Suprapubic skin (tissue), 4 donors: ENCODE data around the gene MYB. TPM values are rescaled to one million over a fixed set of nuclear protein-coding genes. Genes with fewer than 3 reads are reported as not detected.

Experiments
- DNase-seq, 2 donors: peaks; one replicate each; pipeline ENCODE4 v3.0.0-alpha.2; 2019; ENCODE audit warnings: low spot score in 2 of 2
- H3K27ac ChIP-seq: fragments of 200-600 bp; sonication (generic); one replicate; pipeline ENCODE4 v1.5.1; 2019
- H3K27me3 ChIP-seq: fragments of 200-600 bp; sonication (generic); one replicate; pipeline ENCODE4 v1.5.1; 2019
- H3K36me3 ChIP-seq: fragments of 200-600 bp; sonication (generic); one replicate; pipeline ENCODE4 v1.5.1; 2019
- H3K4me1 ChIP-seq: fragments of 200-600 bp; sonication (generic); one replicate; pipeline ENCODE4 v1.5.1; 2019
- H3K4me3 ChIP-seq: fragments of 200-600 bp; sonication (generic); one replicate; pipeline ENCODE4 v1.5.1; 2019; ENCODE audit warnings: mild to moderate bottlenecking
- H3K9me3 ChIP-seq: fragments of 200-600 bp; sonication (generic); one replicate; pipeline ENCODE4 v1.5.1; 2019
- EP300 ChIP-seq: sonication (generic); formaldehyde crosslinking; IDR thresholded peaks from one replicate; pipeline ENCODE4 v1.6.1; 2017; ENCODE audit warnings: antibody characterized with exemption
- POLR2A ChIP-seq, 2 donors: fragments of 450-650 bp; IDR thresholded peaks; one replicate each; pipeline ENCODE4 v1.6.1; 2017; ENCODE audit warnings: antibody characterized with exemption in 2 of 2, mild to moderate bottlenecking in 2 of 2, moderate library complexity in 2 of 2
- POLR2AphosphoS5 ChIP-seq, 3 donors: sonication (generic); formaldehyde crosslinking; IDR thresholded peaks; one replicate each; pipeline ENCODE4 v1.6.1; 2017; ENCODE audit warnings: antibody characterized with exemption in 3 of 3
- WGBS: methylation state at CpG from one replicate; pipeline ENCODE4 v1.1.5; 2018; 5-methylcytosine and 5-hydroxymethylcytosine counted together
- total RNA-seq, 4 donors: library from RNA; depleted of rRNA; stranded (reverse); fragments of >200 nt; gene quantifications; one replicate each; pipeline ENCODE4 v1.1.0, GENCODE V29; 2016
- TF ChIP-seq, protein P1 (sequence below), 2 donors: fragments of 200-600 bp in 1 of 2; fragments of 450-650 bp in 1 of 2; sonication (generic) in 1 of 2; IDR thresholded peaks; one replicate each; pipeline ENCODE4 v1.5.1; 2016 to 2019; ENCODE audit warnings: antibody characterized with exemption in 2 of 2, mild to moderate bottlenecking in 1 of 2, moderate library complexity in 1 of 2

Gene MYB
- total RNA-seq, 4 donors from 2014 or later = 5.1 to 18.0 (median 8.8) TPM

DNA sequence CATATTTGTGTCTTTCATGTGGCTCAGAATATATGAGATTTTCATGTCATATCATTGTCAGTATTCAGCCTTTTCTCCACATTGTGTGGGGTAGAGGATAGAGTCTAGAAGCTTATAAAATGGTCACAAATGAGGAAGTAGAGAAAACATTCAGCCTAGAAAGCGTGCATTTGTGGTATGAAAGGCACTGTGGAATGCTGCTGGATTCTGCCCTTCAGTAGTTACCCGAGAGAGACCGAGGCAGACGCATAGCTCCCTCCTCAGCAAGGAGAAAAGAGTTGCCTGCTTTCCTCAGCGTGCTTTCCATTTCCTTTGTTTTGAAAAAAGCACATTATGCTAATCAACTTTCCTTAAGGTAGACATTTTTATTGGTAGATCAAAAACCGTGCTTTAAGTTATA lies 28.7 kb downstream of the MYB start:
- H3K36me3 ChIP-seq = no peaks in the 10 kb centered on the region
- WGBS = 69% methylated on average over 6 of the region's 6 CpGs
- no peaks in the 10 kb centered on the region for H3K9me3 ChIP-seq
- DNase-seq = no peak
- H3K4me3 ChIP-seq = no peak overlapping the region
- H3K27ac ChIP-seq = no peak overlapping the region
- no peak for TF ChIP-seq EP300
- no peak for TF ChIP-seq POLR2A (IDR thresholded peaks at IDR 0.05)
- no peak for TF ChIP-seq POLR2AphosphoS5 (IDR thresholded peaks at IDR 0.05)
- TF ChIP-seq, protein P1, sequence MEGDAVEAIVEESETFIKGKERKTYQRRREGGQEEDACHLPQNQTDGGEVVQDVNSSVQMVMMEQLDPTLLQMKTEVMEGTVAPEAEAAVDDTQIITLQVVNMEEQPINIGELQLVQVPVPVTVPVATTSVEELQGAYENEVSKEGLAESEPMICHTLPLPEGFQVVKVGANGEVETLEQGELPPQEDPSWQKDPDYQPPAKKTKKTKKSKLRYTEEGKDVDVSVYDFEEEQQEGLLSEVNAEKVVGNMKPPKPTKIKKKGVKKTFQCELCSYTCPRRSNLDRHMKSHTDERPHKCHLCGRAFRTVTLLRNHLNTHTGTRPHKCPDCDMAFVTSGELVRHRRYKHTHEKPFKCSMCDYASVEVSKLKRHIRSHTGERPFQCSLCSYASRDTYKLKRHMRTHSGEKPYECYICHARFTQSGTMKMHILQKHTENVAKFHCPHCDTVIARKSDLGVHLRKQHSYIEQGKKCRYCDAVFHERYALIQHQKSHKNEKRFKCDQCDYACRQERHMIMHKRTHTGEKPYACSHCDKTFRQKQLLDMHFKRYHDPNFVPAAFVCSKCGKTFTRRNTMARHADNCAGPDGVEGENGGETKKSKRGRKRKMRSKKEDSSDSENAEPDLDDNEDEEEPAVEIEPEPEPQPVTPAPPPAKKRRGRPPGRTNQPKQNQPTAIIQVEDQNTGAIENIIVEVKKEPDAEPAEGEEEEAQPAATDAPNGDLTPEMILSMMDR (IDR thresholded peaks at IDR 0.05) = no peak
- no peaks in the 10 kb centered on the region for H3K27me3 ChIP-seq
- H3K4me1 ChIP-seq = peaks cover 7% of the 10 kb centered on the region

DNA sequence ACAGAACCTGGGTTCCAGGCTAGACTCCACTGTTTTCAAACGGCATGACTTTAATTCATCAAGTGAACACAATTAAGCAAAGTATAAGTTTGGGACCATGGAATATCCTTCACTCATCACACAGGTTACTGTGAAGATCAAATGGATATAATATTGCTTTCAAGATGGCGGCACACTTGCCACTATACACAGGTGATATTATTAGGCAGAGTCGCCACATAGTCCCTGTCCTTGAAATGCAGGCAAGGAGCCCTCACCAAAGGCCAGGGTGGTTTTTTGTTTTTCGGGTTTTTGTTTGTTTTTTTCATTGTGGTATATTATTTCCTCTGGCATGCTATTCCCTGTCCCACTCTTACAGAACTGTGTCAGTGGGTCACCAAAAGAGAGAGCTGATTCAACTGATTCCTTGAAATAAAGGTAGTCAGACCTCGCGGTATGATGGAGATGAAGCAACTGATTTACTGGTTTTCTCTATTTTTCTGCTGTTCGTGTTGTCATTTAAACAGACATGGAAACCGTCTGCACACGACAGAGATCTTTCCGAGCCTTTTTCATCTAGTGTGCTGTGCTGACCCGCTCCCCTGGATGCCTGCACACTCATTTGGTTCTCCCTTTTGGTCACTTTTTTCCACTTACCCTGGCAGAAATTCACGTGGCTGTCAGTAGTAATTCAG lies 29.7 kb downstream of the MYB start:
- Histone ChIP-seq H3K36me3 (no peaks in the 10 kb centered on the region), H3K27ac (no peak overlapping the region), H3K27me3 (no peaks in the 10 kb centered on the region), H3K4me1 (peaks cover 7% of the 10 kb centered on the region), H3K9me3 (no peaks in the 10 kb centered on the region), H3K4me3 (no peak overlapping the region)
- TF ChIP-seq, protein P1 (IDR thresholded peaks at IDR 0.05) = no peak
- TF ChIP-seq POLR2A (IDR thresholded peaks at IDR 0.05) (no peak), POLR2AphosphoS5 (IDR thresholded peaks at IDR 0.05) (no peak), EP300 (no peak)
- no peak for DNase-seq
- 90% methylated on average over 12 of the region's 12 CpGs for WGBS

DNA sequence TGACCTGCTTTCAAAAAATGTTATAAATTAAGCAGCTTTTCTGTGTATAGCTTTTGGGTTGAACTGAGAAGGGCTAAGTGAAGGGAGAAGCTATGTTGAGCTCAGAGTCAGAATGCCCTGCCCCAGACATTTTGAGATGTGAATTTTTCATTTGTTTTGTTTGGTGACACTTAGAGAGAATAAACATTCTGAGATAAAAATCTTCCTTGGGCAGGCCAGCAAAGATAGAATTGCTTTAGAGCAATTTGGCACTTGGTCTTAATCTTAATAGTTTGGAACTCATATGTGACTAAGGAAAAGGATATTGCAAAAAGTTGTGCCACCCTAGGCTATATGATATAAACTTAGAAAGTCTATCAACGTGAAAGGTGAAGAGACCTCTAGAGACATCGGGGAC lies 30.2 kb downstream of the MYB start:
- peaks cover 7% of the 10 kb centered on the region for H3K4me1 ChIP-seq
- no peak for DNase-seq
- TF ChIP-seq EP300 = no peak
- TF ChIP-seq, protein P1 (IDR thresholded peaks at IDR 0.05) = no peak
- no peak for TF ChIP-seq POLR2AphosphoS5 (IDR thresholded peaks at IDR 0.05)
- TF ChIP-seq POLR2A (IDR thresholded peaks at IDR 0.05) = no peak
- no peak overlapping the region for H3K4me3 ChIP-seq
- no peak overlapping the region for H3K27ac ChIP-seq
- H3K27me3 ChIP-seq = no peaks in the 10 kb centered on the region
- H3K9me3 ChIP-seq = no peaks in the 10 kb centered on the region
- WGBS = 63% methylated on average over 2 of the region's 2 CpGs
- no peaks in the 10 kb centered on the region for H3K36me3 ChIP-seq

DNA sequence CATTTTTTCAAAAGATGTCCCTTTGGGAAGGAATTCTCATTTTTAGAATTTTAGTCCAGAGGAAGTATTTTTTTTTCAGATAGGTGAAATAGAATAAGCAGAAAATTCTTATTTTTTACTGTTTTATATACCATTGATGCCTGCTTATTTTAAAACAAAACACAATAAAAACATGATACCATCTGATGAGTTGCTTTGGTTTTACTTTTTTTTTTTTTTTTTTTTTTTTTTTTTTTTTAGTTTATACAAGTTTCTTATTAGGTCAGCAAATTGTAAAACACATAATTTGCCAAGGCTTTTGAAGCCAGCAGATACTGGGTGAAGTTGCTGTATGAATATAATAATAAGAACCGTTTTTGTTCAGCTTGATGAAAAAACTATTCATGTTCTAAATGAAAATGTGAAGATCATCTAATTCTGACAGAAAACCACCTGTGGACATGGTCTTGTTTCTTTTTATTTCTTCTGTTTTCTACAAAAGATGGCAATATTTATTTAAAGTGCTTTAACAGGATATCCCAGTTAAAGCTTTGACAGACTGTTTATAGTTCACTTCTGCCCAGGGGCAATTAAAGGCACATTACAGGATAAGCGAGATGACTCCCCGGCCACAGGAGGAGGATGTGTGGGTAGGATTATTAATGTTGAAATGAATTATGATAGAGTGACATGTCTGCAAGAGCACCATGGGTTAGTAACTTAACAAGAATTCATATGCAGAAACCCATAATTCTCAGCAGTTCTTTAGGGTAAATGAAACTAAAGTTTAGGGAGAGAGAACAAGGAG lies 31.1 kb downstream of the MYB start:
- Histone ChIP-seq H3K27ac (no peak overlapping the region), H3K4me3 (no peak overlapping the region), H3K9me3 (no peaks in the 10 kb centered on the region), H3K27me3 (no peaks in the 10 kb centered on the region), H3K4me1 (peaks cover 7% of the 10 kb centered on the region), H3K36me3 (no peaks in the 10 kb centered on the region)
- TF ChIP-seq, protein P1 (IDR thresholded peaks at IDR 0.05) = no peak
- TF ChIP-seq POLR2A (IDR thresholded peaks at IDR 0.05) (no peak), POLR2AphosphoS5 (IDR thresholded peaks at IDR 0.05) (no peak), EP300 (no peak)
- no peak for DNase-seq
- WGBS = 28% methylated on average over 3 of the region's 3 CpGs

DNA sequence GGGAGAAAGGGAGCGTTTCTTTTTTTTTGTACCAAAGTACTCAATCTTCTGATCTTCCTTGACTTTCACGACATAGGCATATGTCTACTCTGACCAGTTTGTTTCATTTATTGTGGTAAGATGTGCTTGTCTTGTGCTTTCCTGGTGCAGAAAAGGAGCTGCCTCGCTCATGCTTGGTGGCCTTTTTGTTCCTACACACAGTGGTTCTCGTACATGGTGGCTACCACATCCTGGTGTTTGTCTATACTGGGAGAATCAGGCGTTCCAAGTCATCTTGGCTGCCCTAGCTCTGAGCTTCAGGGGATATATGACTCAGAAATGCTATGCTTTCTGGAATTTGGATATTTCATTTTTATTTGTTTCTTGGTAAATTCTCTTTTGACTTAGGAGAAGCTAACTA lies 31.8 kb downstream of the MYB start:
- no peak for DNase-seq
- H3K4me3 ChIP-seq = no peak overlapping the region
- TF ChIP-seq, protein P1 (IDR thresholded peaks at IDR 0.05) = no peak
- TF ChIP-seq POLR2A (IDR thresholded peaks at IDR 0.05) (no peak), POLR2AphosphoS5 (IDR thresholded peaks at IDR 0.05) (no peak), EP300 (no peak)
- 38% methylated on average over 5 of the region's 5 CpGs for WGBS
- no peaks in the 10 kb centered on the region for H3K9me3 ChIP-seq
- H3K27me3 ChIP-seq = no peaks in the 10 kb centered on the region
- H3K36me3 ChIP-seq = no peaks in the 10 kb centered on the region
- H3K4me1 ChIP-seq = peaks cover 7% of the 10 kb centered on the region
- peak overlapping the region; percentile 40 for H3K27ac ChIP-seq
